22Rv1 (cell line): ENCODE results near the gene FAM181A.

Experiments used
- ZFX ChIP-seq: fragments of 450-650 bp; IDR thresholded peaks from 2 replicates; pipeline ENCODE4 v1.6.1; 2017; ENCODE audit warnings: antibody characterized with exemption, borderline replicate concordance
- TF ChIP-seq, protein P1 (sequence below): fragments of 450-650 bp; IDR thresholded peaks from 2 replicates; pipeline ENCODE4 v1.5.1; 2017; ENCODE audit warnings: mild to moderate bottlenecking

DNA sequence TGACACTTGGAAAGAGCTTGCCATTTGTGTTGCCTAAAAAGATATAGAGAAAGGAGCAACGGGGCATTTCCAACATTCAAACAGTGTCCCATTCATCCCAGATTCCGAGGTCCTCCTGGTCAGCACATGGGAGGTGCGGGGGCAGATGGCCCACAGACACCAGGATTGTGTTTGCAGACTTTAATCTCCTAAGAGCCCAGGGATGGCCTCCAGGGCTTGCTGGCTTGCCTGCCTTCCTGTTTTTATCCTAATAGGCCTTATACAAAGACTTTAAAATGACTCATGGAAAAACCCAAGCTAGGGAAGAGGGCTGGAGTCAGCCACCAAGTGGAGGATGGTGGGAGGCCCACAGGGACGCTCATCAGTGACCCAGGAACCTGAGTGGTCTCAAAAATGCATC is 21.5 kb upstream of the FAM181A start:
- TF ChIP-seq, protein P1, sequence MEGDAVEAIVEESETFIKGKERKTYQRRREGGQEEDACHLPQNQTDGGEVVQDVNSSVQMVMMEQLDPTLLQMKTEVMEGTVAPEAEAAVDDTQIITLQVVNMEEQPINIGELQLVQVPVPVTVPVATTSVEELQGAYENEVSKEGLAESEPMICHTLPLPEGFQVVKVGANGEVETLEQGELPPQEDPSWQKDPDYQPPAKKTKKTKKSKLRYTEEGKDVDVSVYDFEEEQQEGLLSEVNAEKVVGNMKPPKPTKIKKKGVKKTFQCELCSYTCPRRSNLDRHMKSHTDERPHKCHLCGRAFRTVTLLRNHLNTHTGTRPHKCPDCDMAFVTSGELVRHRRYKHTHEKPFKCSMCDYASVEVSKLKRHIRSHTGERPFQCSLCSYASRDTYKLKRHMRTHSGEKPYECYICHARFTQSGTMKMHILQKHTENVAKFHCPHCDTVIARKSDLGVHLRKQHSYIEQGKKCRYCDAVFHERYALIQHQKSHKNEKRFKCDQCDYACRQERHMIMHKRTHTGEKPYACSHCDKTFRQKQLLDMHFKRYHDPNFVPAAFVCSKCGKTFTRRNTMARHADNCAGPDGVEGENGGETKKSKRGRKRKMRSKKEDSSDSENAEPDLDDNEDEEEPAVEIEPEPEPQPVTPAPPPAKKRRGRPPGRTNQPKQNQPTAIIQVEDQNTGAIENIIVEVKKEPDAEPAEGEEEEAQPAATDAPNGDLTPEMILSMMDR = no peak
- no peak for TF ChIP-seq ZFX
